GM06990 (cell line): ENCODE data around the gene ZNF132.

Experiments
- DNase-seq: peaks from one replicate; pipeline ENCODE4 v3.0.0-alpha.2; 2011; ENCODE audit not compliant: insufficient read length; ENCODE audit errors: extremely low read depth
- H3K27me3 ChIP-seq: replicated peaks from 2 replicates; pipeline ENCODE4 v1.6.0; 2011; ENCODE audit warnings: low read length; ENCODE audit not compliant: control insufficient read depth, insufficient read depth
- H3K36me3 ChIP-seq: 2 replicates; pipeline ENCODE4 v1.5.1; 2011; ENCODE audit warnings: low read length; ENCODE audit not compliant: control insufficient read depth, insufficient read depth
- H3K4me3 ChIP-seq: replicated peaks from 2 replicates; pipeline ENCODE4 v1.5.1; 2011; ENCODE audit warnings: low read depth, mild to moderate bottlenecking, control low read depth, low read length
- CTCF ChIP-seq: IDR thresholded peaks from 2 replicates; pipeline ENCODE4 v1.5.1; 2011; ENCODE audit warnings: low read length, control low read depth, mild to moderate bottlenecking, inconsistent platforms; ENCODE audit not compliant: insufficient read depth, poor library complexity, severe bottlenecking

Gene ZNF132

GRCh38 chr19:58476498-58477015 lies 36.6 kb upstream of the ZNF132 start:
- no peak for DNase-seq
- H3K4me3 ChIP-seq: peak overlapping the region; percentile 70
- TF ChIP-seq CTCF: no peak
- H3K27me3 ChIP-seq: no peaks in the 10 kb centered on the region
- H3K36me3 ChIP-seq: peaks cover 17% of the 10 kb centered on the region

GRCh38 chr19:58475714-58476497 lies 36.0 kb upstream of the ZNF132 start, which contains the start of gene ZNF446:
ZNF446 (plus strand) TSS chr19:58476352; CDS start chr19:58477219, 867 bp downstream.
- TF ChIP-seq CTCF: no peak
- DNase-seq: peak; percentile 99
- Histone ChIP-seq H3K4me3 (peak within 1 kb of the TSS; percentile 70), H3K36me3 (peaks cover 14% of the 10 kb centered on the region), H3K27me3 (no peaks in the 10 kb centered on the region)

GRCh38 chr19:58474997-58475713 lies 35.2 kb upstream of the ZNF132 start:
- TF ChIP-seq CTCF: no peak
- no peak for DNase-seq
- Histone ChIP-seq H3K36me3 (peaks cover 15% of the 10 kb centered on the region), H3K4me3 (peak overlapping the region; percentile 70), H3K27me3 (no peaks in the 10 kb centered on the region)

GRCh38 chr19:58474291-58474996 lies 34.5 kb upstream of the ZNF132 start:
- no peak for TF ChIP-seq CTCF
- H3K4me3 ChIP-seq: no peak overlapping the region
- peaks cover 15% of the 10 kb centered on the region for H3K36me3 ChIP-seq
- no peaks in the 10 kb centered on the region for H3K27me3 ChIP-seq
- DNase-seq: no peak

GRCh38 chr19:58473775-58474174 lies 33.8 kb upstream of the ZNF132 start:
- no peak for DNase-seq
- no peaks in the 10 kb centered on the region for H3K27me3 ChIP-seq
- peaks cover 16% of the 10 kb centered on the region for H3K36me3 ChIP-seq
- no peak for TF ChIP-seq CTCF
- H3K4me3 ChIP-seq: no peak overlapping the region
